HL-60 (cell line): ENCODE results near the gene NKX2-1.

ENCODE experiments used
- CTCF ChIP-seq: IDR thresholded peaks from one replicate; pipeline ENCODE4 v1.5.1; 2011; ENCODE audit warnings: low read length, control low read depth, inconsistent platforms; ENCODE audit not compliant: insufficient read depth
- GABPA ChIP-seq: IDR thresholded peaks from 2 replicates; pipeline ENCODE4 v1.6.1; 2012; ENCODE audit warnings: low read depth
- POLR2AphosphoS5 ChIP-seq: IDR thresholded peaks from 2 replicates; pipeline ENCODE4 v1.6.1; 2012; ENCODE audit warnings: low read depth
- SPI1 ChIP-seq: IDR thresholded peaks from 2 replicates; pipeline ENCODE4 v1.6.1; 2012; ENCODE audit warnings: low read depth, mild to moderate bottlenecking, borderline replicate concordance

- TF ChIP-seq CTCF (no peak), SPI1 (no peak), POLR2AphosphoS5 (no peak), GABPA (no peak)
Observed at GRCh38 chr14:36512585-36513003, 7.4 kb downstream of the NKX2-1 start.
